GDM1 (cell line): Measurements from ENCODE around the gene KIF26B.
"Not testable (repeated sequence)": the region's sequence is repeated elsewhere in the genome, so short reads cannot be mapped to it uniquely, and the experiment has no call there.

ENCODE experiments used
- DNase-seq: peaks from one replicate; lab custom pipeline; 2025; lab: John Stamatoyannopoulos, UW

KIF26B gene

GRCh38 chr1:245356891-245357585, 202.3 kb downstream of the KIF26B start:
- DNase-seq: no peak

GRCh38 chr1:245359101-245359680, 204.4 kb downstream of the KIF26B start:
- DNase-seq: not testable (repeated sequence)

- no peak for DNase-seq
Measured at GRCh38 chr1:245361065-245361464, 206.3 kb downstream of the KIF26B start.

- no peak for DNase-seq
Measured at GRCh38 chr1:245361951-245362350, 207.2 kb downstream of the KIF26B start.

GRCh38 chr1:245363461-245364200, 208.8 kb downstream of the KIF26B start:
- DNase-seq: no peak

GRCh38 chr1:245365095-245366020, 210.6 kb downstream of the KIF26B start:
- DNase-seq: no peak

- DNase-seq: no peak
Measured at GRCh38 chr1:245366886-245367285, 212.1 kb downstream of the KIF26B start.

GRCh38 chr1:245370175-245370825, 215.5 kb downstream of the KIF26B start:
- no peak for DNase-seq

GRCh38 chr1:245370905-245371581, 216.3 kb downstream of the KIF26B start:
- no peak for DNase-seq

- DNase-seq: no peak
Measured at GRCh38 chr1:245373131-245373530, 218.3 kb downstream of the KIF26B start.

GRCh38 chr1:245375789-245376460, 221.1 kb downstream of the KIF26B start:
- DNase-seq: no peak

GRCh38 chr1:245377854-245378253, 223.1 kb downstream of the KIF26B start:
- DNase-seq: no peak

GRCh38 chr1:245378311-245378722, 223.5 kb downstream of the KIF26B start:
- no peak for DNase-seq

GRCh38 chr1:245378745-245379144, 224.0 kb downstream of the KIF26B start:
- no peak for DNase-seq

GRCh38 chr1:245380790-245381535, 226.2 kb downstream of the KIF26B start:
- no peak for DNase-seq

GRCh38 chr1:245382981-245383380, 228.2 kb downstream of the KIF26B start:
- no peak for DNase-seq

GRCh38 chr1:245383396-245384330, 228.9 kb downstream of the KIF26B start:
- DNase-seq: no peak

- DNase-seq: no peak
Measured at GRCh38 chr1:245386297-245386971, 231.6 kb downstream of the KIF26B start.
